ENCODE data around the gene PRKCZ.

GRCh38 chr1:2029561-2029960 lies 20.6 kb upstream of the PRKCZ start:
- no peak for TF ChIP-seq CTCF (IDR thresholded peaks at IDR 0.05; ENCODE audit: low read depth, low read length)
- TF ChIP-seq EZH2phosphoT487 (IDR thresholded peaks at IDR 0.05; ENCODE audit: low read depth): no peak

All from OCI-LY3 (cell line).